ENCODE results near the gene STUB1.

The STUB1 gene

DNA sequence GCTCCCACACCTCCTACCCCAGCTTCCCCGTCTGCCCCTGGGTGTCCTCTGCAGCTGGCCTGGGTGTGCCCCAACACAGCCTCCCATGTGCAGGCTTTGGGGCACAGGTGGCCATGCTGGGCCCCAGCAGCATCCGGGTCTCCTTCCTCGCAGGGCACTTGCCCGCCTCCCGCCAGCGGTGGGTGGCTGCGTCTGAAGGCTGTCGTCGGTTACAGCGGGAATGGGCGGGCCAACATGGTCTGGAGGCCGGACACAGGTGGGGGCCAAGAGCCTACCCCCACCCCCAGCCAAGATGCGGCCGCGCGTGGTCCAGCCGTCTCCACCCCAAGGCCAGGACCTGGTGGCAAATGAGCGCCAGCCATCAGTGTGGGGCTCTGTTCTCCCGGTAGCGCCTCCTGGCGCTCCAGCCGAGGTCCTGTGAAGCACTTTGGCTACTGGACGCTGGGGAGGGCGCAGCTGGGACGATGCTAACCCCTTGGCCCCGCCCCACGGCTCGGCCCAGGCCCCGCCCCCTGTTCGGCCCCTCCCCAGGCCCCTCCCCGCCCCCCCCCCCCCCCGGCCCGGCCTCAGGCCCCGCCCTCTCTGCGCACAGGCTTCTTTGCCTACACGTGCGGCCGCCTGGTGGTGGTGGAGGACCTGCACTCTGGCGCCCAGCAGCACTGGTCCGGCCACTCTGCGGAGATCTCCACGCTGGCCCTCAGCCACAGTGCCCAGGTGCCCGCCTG is 19.6 kb upstream of the STUB1 start:
- Histone ChIP-seq H3K9me3 (ENCODE audit: low read length) (no peaks in the 10 kb centered on the region), H3K4me1 (ENCODE audit: insufficient read depth, low read length, severe bottlenecking) (peaks cover 6% of the 10 kb centered on the region), H3K27ac (ENCODE audit: low read depth, low read length, poor library complexity, severe bottlenecking) (no peak overlapping the region), H3K4me2 (ENCODE audit: low read length) (peak overlapping the region; percentile 25; the same call in 1 of the 2 replicates), H3K79me2 (ENCODE audit: insufficient read depth, low read length) (no peaks in the 10 kb centered on the region), H3K36me3 (ENCODE audit: insufficient read depth, low read length) (peaks cover 47% of the 10 kb centered on the region), H2AFZ (ENCODE audit: low read length) (no peak overlapping the region), H3K9me2 (ENCODE audit: low read depth, low read length) (no peaks in the 10 kb centered on the region), H3F3A (ENCODE audit: insufficient read depth, low read length) (no peaks in the 10 kb centered on the region), H3K9ac (ENCODE audit: low read length) (0 out of 2 replicates have a peak overlapping the region, but pooled peaks have one; percentile 0), H4K20me1 (ENCODE audit: insufficient read depth, low read length) (no peaks in the 10 kb centered on the region), H3K4me3 (ENCODE audit: low read depth, low read length, poor library complexity, severe bottlenecking) (no peak overlapping the region), H3K27me3 (ENCODE audit: insufficient read depth, low read length) (no peaks in the 10 kb centered on the region)
- TF ChIP-seq EZH2 (IDR thresholded peaks at IDR 0.05; ENCODE audit: borderline replicate concordance, low read length): no peak
- TF ChIP-seq, protein P1, sequence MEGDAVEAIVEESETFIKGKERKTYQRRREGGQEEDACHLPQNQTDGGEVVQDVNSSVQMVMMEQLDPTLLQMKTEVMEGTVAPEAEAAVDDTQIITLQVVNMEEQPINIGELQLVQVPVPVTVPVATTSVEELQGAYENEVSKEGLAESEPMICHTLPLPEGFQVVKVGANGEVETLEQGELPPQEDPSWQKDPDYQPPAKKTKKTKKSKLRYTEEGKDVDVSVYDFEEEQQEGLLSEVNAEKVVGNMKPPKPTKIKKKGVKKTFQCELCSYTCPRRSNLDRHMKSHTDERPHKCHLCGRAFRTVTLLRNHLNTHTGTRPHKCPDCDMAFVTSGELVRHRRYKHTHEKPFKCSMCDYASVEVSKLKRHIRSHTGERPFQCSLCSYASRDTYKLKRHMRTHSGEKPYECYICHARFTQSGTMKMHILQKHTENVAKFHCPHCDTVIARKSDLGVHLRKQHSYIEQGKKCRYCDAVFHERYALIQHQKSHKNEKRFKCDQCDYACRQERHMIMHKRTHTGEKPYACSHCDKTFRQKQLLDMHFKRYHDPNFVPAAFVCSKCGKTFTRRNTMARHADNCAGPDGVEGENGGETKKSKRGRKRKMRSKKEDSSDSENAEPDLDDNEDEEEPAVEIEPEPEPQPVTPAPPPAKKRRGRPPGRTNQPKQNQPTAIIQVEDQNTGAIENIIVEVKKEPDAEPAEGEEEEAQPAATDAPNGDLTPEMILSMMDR (IDR thresholded peaks at IDR 0.05; ENCODE audit: low read length): peak; percentile 29

DNA sequence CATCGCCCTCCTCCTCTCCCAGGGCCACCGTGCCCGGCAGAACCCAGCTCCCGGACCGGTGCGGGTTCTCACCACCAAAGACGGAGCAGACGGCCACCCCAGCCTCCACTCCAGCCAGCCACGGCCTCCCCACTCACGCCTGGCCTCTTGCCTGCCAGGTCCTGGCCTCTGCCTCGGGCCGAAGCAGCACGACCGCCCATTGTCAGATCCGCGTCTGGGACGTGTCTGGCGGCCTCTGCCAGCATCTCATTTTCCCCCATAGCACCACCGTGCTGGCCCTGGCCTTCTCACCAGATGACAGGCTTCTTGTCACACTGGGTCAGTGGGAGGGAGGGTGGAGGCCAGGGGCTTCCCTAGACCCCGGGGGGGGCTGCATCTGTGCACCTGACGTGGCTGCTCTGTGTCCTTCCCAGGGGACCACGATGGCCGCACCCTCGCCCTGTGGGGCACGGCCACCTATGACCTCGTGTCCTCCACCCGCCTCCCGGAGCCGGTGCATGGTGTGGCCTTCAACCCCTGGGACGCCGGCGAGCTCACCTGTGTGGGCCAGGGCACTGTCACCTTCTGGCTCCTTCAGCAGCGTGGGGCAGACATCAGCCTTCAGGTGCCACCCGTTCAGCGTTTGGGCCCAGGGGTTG is 18.9 kb upstream of the STUB1 start:
- TF ChIP-seq, protein P1 (IDR thresholded peaks at IDR 0.05; ENCODE audit: low read length): no peak; the same call in 1 of the 2 replicates
- no peak for TF ChIP-seq EZH2 (IDR thresholded peaks at IDR 0.05; ENCODE audit: borderline replicate concordance, low read length)
- Histone ChIP-seq H3K4me1 (ENCODE audit: insufficient read depth, low read length, severe bottlenecking) (peaks cover 6% of the 10 kb centered on the region), H3K9me2 (ENCODE audit: low read depth, low read length) (no peaks in the 10 kb centered on the region), H2AFZ (ENCODE audit: low read length) (no peak overlapping the region), H3K27me3 (ENCODE audit: insufficient read depth, low read length) (no peaks in the 10 kb centered on the region), H3K9ac (ENCODE audit: low read length) (0 out of 2 replicates have a peak overlapping the region, but pooled peaks have one; percentile 0), H3F3A (ENCODE audit: insufficient read depth, low read length) (no peaks in the 10 kb centered on the region), H3K4me2 (ENCODE audit: low read length) (peak overlapping the region; percentile 25; the same call in 1 of the 2 replicates), H3K79me2 (ENCODE audit: insufficient read depth, low read length) (no peaks in the 10 kb centered on the region), H3K27ac (ENCODE audit: low read depth, low read length, poor library complexity, severe bottlenecking) (no peak overlapping the region), H3K9me3 (ENCODE audit: low read length) (no peaks in the 10 kb centered on the region), H3K36me3 (ENCODE audit: insufficient read depth, low read length) (peaks cover 45% of the 10 kb centered on the region), H3K4me3 (ENCODE audit: low read depth, low read length, poor library complexity, severe bottlenecking) (no peak overlapping the region), H4K20me1 (ENCODE audit: insufficient read depth, low read length) (no peaks in the 10 kb centered on the region)

DNA sequence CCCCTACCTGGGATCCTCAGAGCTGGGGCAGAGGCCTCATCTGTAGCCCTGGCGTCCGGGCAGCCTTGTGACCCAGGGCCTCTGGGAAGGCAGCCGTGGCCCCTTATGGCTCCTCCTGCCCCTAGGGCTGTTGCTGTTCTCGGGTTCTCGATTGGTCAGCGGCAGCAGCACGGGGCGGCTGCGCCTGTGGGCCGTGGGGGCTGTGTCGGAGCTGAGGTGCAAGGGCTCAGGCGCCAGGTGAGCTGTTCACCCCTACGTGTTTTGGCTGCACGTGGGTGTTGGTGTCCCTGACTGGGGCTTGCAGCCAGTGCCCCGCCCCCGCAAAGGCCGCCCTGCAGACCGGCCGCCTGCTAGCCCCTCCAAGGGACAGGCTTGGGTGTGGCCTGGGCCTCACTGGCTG is 18.1 kb upstream of the STUB1 start:
- Histone ChIP-seq H3K79me2 (ENCODE audit: insufficient read depth, low read length) (no peaks in the 10 kb centered on the region), H3K36me3 (ENCODE audit: insufficient read depth, low read length) (peaks cover 38% of the 10 kb centered on the region), H3K9ac (ENCODE audit: low read length) (no peak overlapping the region), H2AFZ (ENCODE audit: low read length) (no peak overlapping the region), H4K20me1 (ENCODE audit: insufficient read depth, low read length) (no peaks in the 10 kb centered on the region), H3K4me2 (ENCODE audit: low read length) (no peak overlapping the region), H3K27ac (ENCODE audit: low read depth, low read length, poor library complexity, severe bottlenecking) (no peak overlapping the region), H3F3A (ENCODE audit: insufficient read depth, low read length) (no peaks in the 10 kb centered on the region), H3K9me2 (ENCODE audit: low read depth, low read length) (no peaks in the 10 kb centered on the region), H3K9me3 (ENCODE audit: low read length) (no peaks in the 10 kb centered on the region), H3K4me1 (ENCODE audit: insufficient read depth, low read length, severe bottlenecking) (peaks cover 7% of the 10 kb centered on the region), H3K27me3 (ENCODE audit: insufficient read depth, low read length) (no peaks in the 10 kb centered on the region), H3K4me3 (ENCODE audit: low read depth, low read length, poor library complexity, severe bottlenecking) (no peak overlapping the region)
- TF ChIP-seq, protein P1 (IDR thresholded peaks at IDR 0.05; ENCODE audit: low read length): no peak
- TF ChIP-seq EZH2 (IDR thresholded peaks at IDR 0.05; ENCODE audit: borderline replicate concordance, low read length): no peak

All from OCI-LY1 (cell line).